Gastrocnemius medialis (tissue), 4 donors: ENCODE results near the gene STK33. TPM values are rescaled to one million over a fixed set of nuclear protein-coding genes. Genes with fewer than 3 reads are reported as not detected.

ENCODE experiments used
- ATAC-seq, 2 donors: fragments of 150-250 bp; one replicate each; pipeline ENCODE4 v1.9.1; 2016
- DNase-seq, 2 donors: peaks; one replicate each; pipeline ENCODE4 v3.0.0-alpha.2; 2019
- H3K27ac ChIP-seq, 4 donors: fragments of 200-600 bp; sonication (generic); 1 replicate in 1 of 4; 2 replicates in 3 of 4; pipeline ENCODE4 v1.5.1; 2016 to 2018; ENCODE audit warnings: mild to moderate bottlenecking in 2 of 4, moderate library complexity in 1 of 4
- H3K27me3 ChIP-seq, 3 donors: fragments of 200-600 bp; sonication (generic) in 2 of 3; 1 replicate in 1 of 3; 2 replicates in 2 of 3; pipeline versions ENCODE4 v1.5.1 to v1.6.0; 2016 to 2019; ENCODE audit warnings: mild to moderate bottlenecking in 1 of 3, moderate library complexity in 1 of 3
- H3K36me3 ChIP-seq, 2 donors: fragments of 200-600 bp; sonication (generic) in 1 of 2; one replicate each; pipeline ENCODE4 v1.5.1; 2017 to 2018
- H3K4me1 ChIP-seq, 2 donors: fragments of 200-600 bp; sonication (generic) in 1 of 2; one replicate each; pipeline ENCODE4 v1.5.1; 2016 to 2017; ENCODE audit warnings: mild to moderate bottlenecking in 2 of 2
- H3K4me3 ChIP-seq, 4 donors: fragments of 200-600 bp; sonication (generic) in 3 of 4; 1 replicate in 1 of 4; 2 replicates in 3 of 4; pipeline ENCODE4 v1.5.1; 2016 to 2019; ENCODE audit warnings: mild to moderate bottlenecking in 2 of 4
- H3K9me3 ChIP-seq, 3 donors: fragments of 200-600 bp; sonication (generic) in 2 of 3; 1 replicate in 1 of 3; 2 replicates in 2 of 3; pipeline ENCODE4 v1.5.1; 2016 to 2019
- POLR2A ChIP-seq, 2 donors: fragments of 450-650 bp; IDR thresholded peaks; one replicate each; pipeline ENCODE4 v1.6.1; 2017; ENCODE audit warnings: antibody characterized with exemption in 2 of 2, mild to moderate bottlenecking in 2 of 2, moderate library complexity in 2 of 2
- in situ Hi-C, 4 donors: fragments of 200-750 bp; cut with MboI; loops; one replicate each; pipeline versions ENCODE4 v1.15.0 to v1.8.0; 2017; ENCODE audit warnings: low sequenced_read_pairs in 4 of 4
- intact Hi-C: fragments of 100-400 bp; cut with DNase I; formaldehyde crosslinking; loops from one replicate; pipeline ENCODE4 v1.15.1; 2023; ENCODE audit warnings: low total_unique reads
- total RNA-seq, 4 donors: library from RNA; depleted of rRNA; stranded (reverse); fragments of >200 nt; gene quantifications; one replicate each; pipeline versions ENCODE4 v1.1.0 to v1.2.3, GENCODE V29; 2016
- TF ChIP-seq, protein P1 (sequence below), 5 experiments: fragments of 450-650 bp in 3 of 5; fragments of 200-600 bp in 2 of 5; sonication (generic) in 2 of 5; IDR thresholded peaks in 4 of 5; conservative IDR thresholded peaks in 1 of 5; 1 replicate in 4 of 5; 2 replicates in 1 of 5; pipeline ENCODE4 v1.5.1; 2016 to 2019; ENCODE audit warnings: antibody characterized with exemption in 5 of 5, mild to moderate bottlenecking in 3 of 5, moderate library complexity in 3 of 5

Gene STK33
- total RNA-seq, 4 donors from 2014 or later, result 0.66 to 13.5 (median 2.3) TPM

DNA sequence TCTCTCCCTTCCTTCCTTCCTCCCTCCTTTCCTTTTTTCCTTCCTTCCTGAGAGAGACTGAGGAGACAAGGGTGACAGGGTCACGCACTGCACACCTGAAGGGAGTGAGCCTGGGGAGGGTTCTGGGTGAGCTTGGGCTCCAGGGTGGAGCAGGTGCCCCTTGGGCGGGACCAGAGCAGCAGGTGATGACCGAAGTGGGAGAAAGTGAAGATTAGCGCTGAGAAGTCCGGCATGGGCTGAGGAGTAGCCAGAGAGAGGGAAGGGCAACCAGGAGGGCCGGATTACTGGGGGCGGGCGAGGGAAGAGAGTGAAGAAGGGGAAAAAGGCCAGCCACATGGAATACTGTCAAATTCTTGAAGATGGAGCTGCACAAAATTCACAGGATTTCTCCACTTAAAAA is 231.1 kb downstream of the STK33 start:
- no peaks in the 10 kb centered on the region for H3K4me1 ChIP-seq
- no peaks in the 10 kb centered on the region for H3K9me3 ChIP-seq
- TF ChIP-seq, protein P1, sequence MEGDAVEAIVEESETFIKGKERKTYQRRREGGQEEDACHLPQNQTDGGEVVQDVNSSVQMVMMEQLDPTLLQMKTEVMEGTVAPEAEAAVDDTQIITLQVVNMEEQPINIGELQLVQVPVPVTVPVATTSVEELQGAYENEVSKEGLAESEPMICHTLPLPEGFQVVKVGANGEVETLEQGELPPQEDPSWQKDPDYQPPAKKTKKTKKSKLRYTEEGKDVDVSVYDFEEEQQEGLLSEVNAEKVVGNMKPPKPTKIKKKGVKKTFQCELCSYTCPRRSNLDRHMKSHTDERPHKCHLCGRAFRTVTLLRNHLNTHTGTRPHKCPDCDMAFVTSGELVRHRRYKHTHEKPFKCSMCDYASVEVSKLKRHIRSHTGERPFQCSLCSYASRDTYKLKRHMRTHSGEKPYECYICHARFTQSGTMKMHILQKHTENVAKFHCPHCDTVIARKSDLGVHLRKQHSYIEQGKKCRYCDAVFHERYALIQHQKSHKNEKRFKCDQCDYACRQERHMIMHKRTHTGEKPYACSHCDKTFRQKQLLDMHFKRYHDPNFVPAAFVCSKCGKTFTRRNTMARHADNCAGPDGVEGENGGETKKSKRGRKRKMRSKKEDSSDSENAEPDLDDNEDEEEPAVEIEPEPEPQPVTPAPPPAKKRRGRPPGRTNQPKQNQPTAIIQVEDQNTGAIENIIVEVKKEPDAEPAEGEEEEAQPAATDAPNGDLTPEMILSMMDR (IDR thresholded peaks at IDR 0.05 in 4 of 5, conservative IDR thresholded peaks at IDR 0.05 in 1 of 5), result no peak
- TF ChIP-seq POLR2A (IDR thresholded peaks at IDR 0.05), result no peak
- DNase-seq (no peak), ATAC-seq (no peak)
- no peaks in the 10 kb centered on the region for H3K36me3 ChIP-seq
- in situ Hi-C loops, result no loop called here
- H3K27ac ChIP-seq, result no peak overlapping the region
- no peaks in the 10 kb centered on the region for H3K27me3 ChIP-seq
- intact Hi-C loops, result no loop called here
- no peak overlapping the region for H3K4me3 ChIP-seq

DNA sequence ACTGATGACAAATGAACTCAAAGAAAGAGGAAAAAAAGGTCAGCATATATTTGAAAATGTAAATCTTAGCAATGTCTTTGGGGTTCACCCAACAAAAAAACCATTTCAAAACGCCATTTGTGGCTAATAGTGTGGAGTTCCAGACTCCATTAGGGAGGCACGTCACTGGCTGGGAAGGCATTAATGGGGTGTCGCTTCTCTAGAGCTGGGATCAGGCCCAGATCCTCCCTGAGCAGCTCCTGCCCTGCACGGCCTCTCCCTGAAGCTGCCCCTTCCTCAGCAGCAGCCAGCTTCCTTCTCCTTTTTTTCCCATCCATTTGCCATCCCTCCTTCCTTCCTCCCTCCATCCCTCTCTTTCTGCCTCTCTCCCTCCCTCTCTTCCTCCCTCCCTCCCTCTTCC is 231.5 kb downstream of the STK33 start:
- TF ChIP-seq, protein P1 (IDR thresholded peaks at IDR 0.05 in 4 of 5, conservative IDR thresholded peaks at IDR 0.05 in 1 of 5), result no peak
- no peak for TF ChIP-seq POLR2A (IDR thresholded peaks at IDR 0.05)
- no peak for DNase-seq
- Histone ChIP-seq H3K4me1 (no peaks in the 10 kb centered on the region), H3K27ac (no peak overlapping the region), H3K9me3 (no peaks in the 10 kb centered on the region), H3K36me3 (no peaks in the 10 kb centered on the region), H3K27me3 (no peaks in the 10 kb centered on the region), H3K4me3 (no peak overlapping the region)
- intact Hi-C loops, result no loop called here
- in situ Hi-C loops, result no loop called here
- no peak for ATAC-seq

DNA sequence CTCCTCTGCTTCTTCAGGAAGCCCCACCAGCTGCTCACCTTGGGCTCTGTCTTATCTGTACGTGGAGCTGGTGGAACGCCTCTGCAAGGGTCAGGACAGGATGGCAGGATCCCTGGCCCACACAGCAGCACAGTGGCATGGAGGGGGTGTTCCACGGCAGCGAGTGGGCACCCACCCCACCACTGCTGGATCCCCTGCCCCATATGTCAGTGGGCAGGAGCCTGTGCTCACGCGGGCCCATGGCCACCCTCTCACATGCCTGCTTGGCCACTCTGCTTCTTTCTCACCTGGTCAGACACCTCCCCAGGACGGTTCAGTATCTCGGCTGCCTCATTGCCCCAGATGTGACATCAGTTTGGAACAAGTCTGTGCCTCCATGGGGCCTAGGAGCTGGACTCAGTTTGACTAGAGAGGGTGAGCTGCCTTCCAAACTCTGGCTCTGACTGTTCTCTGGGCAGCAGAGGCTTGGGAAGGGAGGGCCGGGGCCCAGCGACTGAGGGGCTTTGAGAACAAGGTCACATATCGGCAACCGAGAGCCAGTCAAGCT is 232.3 kb downstream of the STK33 start:
- no peak for ATAC-seq
- in situ Hi-C loops (no loop called here), intact Hi-C loops (no loop called here)
- H3K27ac ChIP-seq, result no peak overlapping the region
- H3K36me3 ChIP-seq, result no peaks in the 10 kb centered on the region
- H3K4me3 ChIP-seq, result no peak overlapping the region
- no peaks in the 10 kb centered on the region for H3K27me3 ChIP-seq
- peaks cover 0 to 6% of the 10 kb centered on the region in 2 donors for H3K4me1 ChIP-seq
- TF ChIP-seq POLR2A (IDR thresholded peaks at IDR 0.05), result no peak
- DNase-seq, result no peak
- H3K9me3 ChIP-seq, result no peaks in the 10 kb centered on the region

DNA sequence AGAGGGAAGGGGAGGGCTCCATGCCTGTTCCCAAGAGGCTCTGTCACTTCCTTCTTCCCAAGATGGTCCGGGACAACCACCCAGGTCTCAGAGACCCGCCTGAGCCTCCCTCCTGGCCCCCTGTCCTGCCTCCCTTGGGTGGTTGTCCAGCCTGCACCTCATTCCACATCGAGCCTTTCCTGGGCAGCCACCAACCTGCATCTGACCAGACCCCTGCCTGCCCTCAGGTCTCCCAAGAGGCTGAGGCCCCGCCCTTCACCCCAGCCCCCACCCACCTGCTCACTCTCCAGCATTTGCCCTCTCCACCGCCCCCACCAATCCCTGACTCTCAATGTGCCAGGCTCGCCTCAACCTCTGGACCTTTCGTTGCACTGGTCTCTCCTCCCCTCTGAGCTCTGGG is 232.8 kb downstream of the STK33 start:
- peaks cover 0 to 9% of the 10 kb centered on the region in 2 donors for H3K4me1 ChIP-seq
- TF ChIP-seq POLR2A (IDR thresholded peaks at IDR 0.05), result no peak
- TF ChIP-seq, protein P1 (IDR thresholded peaks at IDR 0.05 in 4 of 5, conservative IDR thresholded peaks at IDR 0.05 in 1 of 5), result no peak
- in situ Hi-C loops, result no loop called here
- intact Hi-C loops, result no loop called here
- ATAC-seq, result no peak
- H3K27me3 ChIP-seq, result peaks cover 0 to under 1% (median 0%) of the 10 kb centered on the region in 3 donors
- H3K27ac ChIP-seq, result no peak overlapping the region
- H3K4me3 ChIP-seq, result no peak overlapping the region
- H3K9me3 ChIP-seq, result no peaks in the 10 kb centered on the region
- DNase-seq, result no peak
- no peaks in the 10 kb centered on the region for H3K36me3 ChIP-seq

DNA sequence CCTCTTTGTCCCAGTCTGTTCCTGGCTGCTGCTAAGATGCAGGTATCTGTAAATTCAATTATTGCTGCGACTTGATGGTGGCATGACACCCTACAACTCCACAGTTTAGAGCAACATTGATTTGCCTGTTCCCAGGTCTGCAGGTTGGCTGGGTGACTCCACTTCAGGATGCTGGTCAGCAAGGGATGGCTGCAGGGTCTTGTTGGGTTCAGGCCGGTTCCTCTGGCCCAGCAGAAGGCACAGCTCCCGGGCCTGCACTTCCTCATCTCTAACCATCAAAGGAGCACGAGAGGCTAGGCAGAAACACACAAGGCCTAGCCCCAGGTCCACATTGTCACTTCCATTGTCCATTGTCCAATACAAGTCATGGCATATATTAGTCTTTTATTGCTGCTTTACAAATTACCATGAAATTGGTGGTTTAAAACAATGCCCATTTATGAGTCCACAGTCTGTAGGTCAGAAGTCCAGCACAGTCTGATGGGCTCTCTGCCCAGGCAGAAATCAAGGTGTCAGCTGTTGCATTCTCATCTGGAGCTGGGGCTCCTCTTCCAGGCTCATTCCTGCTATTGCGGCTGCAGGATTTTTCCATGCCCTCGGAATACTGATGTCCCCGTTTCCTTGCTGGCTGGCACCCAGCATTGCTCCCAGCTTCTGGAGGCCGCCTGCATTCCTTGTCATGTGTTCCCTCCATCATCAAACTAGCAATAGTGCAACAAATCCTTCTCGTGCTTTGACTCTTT is 233.8 kb downstream of the STK33 start:
- H3K9me3 ChIP-seq, result no peaks in the 10 kb centered on the region
- no peak for ATAC-seq
- no peak overlapping the region for H3K4me3 ChIP-seq
- in situ Hi-C loops, result no loop called here
- H3K36me3 ChIP-seq, result no peaks in the 10 kb centered on the region
- H3K27ac ChIP-seq, result no peak overlapping the region
- peaks cover 2 to 7% (median 4%) of the 10 kb centered on the region in 3 donors for H3K27me3 ChIP-seq
- intact Hi-C loops, result no loop called here
- DNase-seq, result no peak
- TF ChIP-seq, protein P1 (IDR thresholded peaks at IDR 0.05 in 4 of 5, conservative IDR thresholded peaks at IDR 0.05 in 1 of 5), result no peak
- no peak for TF ChIP-seq POLR2A (IDR thresholded peaks at IDR 0.05)
- H3K4me1 ChIP-seq, result peaks cover 0 to 9% of the 10 kb centered on the region in 2 donors
